GM19455 (cell line): ENCODE data around the gene DNM3.
"Not testable (repeated sequence)": the region's sequence is repeated elsewhere in the genome, so short reads cannot be mapped to it uniquely, and the experiment has no call there.

ENCODE experiments used
- ATAC-seq: cut with Tn5 transposase; IDR thresholded peaks from one replicate; pipeline ENCODE4 v1.9.1; 2021; ENCODE audit not compliant: unreplicated experiment

Gene DNM3

DNA sequence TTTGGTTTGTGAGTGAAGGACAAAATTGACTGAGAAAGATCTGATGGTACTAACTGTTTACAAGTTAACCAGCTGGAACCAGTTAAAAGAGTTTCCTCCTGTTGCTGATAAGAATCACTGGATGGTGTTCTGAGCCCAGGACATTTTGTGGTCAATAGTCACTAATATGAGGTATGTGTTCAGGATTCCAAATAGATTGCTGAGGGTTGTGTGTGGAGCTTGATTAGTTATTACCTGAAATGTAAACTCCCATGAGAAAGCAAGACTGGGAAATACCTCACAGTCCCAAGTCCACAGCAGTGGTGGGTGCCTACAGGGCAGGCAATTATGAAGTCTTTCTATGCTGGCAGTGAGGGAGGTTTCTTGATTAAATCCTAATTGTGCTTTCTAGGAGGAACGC lies 164.6 kb downstream of the DNM3 start:
- no peak for ATAC-seq

DNA sequence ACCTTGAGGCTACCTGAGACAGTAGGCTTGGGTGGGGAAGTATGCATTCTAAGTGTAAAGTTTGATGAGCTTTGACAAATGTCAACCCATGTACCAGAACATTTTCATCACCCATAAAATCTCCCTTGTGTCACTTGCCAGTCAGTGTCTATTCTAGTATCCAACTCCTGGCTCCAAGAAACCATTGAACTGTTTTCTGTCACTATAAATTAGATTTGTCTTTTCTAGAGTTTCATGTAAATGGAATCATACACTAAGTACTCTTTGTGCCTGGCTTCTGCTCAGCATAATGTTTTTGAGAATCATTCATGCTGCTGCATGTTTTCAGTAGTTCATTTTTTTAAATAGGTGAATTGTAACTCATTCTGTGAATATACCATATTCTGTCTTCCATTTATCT lies 165.4 kb downstream of the DNM3 start:
- ATAC-seq = no peak

GRCh38 chr1:172018727-172019311 lies 177.5 kb downstream of the DNM3 start:
- no peak for ATAC-seq

DNA sequence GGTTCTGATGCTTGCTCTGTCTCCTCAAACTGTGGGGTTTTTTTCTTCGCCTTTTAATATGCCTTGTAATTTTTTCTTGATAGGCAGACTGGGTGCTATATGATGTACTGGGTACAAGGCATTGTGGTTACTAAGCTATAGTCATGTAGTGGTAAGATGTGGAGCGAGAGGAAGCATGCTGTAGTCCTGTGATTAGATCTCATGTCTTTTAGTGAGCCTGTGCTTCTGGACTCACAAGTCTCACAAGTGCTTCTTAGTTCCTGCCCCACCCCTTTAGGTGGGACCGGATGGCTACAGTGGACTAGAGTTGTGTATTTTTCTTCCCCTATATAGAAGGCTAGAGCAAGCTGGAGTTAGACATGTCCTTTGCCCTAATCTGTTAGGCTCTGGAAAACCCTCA lies 178.7 kb downstream of the DNM3 start:
- ATAC-seq = no peak

DNA sequence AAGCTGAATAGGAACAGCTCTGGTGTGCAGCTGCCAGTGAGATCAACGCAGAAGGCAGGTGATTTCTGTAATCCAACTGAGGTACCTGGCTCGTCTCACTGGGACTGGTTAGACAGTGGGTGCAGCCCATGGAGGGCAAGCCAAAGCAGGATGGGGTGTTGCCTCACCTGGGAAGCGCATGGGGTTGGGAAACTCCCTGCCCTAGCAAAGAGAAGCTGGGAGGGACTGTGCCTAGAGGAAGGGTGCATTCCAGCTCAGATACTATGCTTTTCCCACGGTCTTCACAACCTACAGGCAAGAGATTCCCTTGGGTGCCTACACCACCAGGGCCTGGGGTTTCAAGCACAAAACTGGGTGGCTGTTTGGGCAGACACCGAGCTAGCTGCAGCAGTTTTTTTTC lies 183.2 kb downstream of the DNM3 start:
- ATAC-seq = no peak

GRCh38 chr1:172024944-172025738 lies 183.8 kb downstream of the DNM3 start:
- ATAC-seq = not testable (repeated sequence)

- ATAC-seq = no peak
These were observed 199.2 kb downstream of the DNM3 start for GRCh38 chr1:172040466-172040865.

DNA sequence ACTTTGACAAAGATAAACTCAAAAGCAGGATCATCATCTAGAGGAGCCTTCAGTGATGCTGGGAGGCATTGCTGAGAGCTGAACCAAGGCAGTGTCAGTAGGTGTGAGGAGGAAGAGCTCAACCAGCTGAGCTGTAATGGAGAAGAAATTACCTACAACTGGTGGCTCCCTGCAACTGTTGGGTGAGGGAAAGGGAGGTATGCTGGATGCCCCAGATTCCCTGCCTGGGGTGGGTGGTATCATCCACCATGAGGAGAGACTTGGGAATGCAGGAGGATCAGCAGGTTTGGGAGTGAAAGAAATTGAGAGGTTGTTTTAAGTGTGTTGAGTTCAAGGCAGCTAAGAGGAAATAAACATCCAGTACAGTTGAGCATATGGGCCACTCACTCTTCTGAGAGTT lies 199.8 kb downstream of the DNM3 start:
- no peak for ATAC-seq

- no peak for ATAC-seq
These were observed 200.4 kb downstream of the DNM3 start for GRCh38 chr1:172041742-172042141.

DNA sequence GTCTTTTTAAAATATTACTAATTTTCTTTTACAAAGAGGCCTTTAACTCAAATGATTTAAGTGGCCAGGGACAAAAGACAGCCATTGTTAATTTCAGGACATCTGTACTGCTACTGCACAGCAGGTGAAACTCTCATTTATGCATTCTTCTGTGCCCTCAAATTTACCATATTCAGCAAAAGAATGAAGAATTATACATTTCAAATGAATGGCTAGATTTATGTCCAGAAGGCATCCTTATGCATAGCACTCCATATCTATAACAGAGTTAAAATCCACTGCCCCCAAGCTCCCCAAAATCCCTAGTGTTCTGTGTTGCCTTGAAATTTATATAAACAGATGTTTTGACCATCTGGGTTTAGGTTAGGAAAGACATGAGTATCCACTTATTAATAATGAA lies 202.6 kb downstream of the DNM3 start:
- no peak for ATAC-seq

GRCh38 chr1:172051898-172052297 lies 210.6 kb downstream of the DNM3 start:
- no peak for ATAC-seq

DNA sequence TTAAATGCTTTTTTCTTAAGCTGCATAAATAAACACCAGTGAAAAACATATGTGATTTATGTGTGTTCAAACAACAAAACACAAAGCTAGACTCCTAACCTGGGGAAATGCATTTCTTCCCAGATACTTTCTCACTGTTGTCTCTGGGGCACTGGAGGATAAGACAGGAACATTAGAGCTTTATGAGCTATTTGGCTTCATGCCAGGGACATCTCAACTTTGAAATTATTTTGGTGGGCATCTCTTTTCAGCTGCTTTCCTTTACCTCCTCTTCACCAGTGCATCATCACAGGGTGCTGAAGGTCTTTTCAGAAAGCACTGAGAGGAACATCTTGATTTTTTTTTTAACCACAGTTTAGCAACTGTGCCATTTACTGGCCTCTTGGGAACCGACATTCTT lies 212.9 kb downstream of the DNM3 start:
- no peak for ATAC-seq

DNA sequence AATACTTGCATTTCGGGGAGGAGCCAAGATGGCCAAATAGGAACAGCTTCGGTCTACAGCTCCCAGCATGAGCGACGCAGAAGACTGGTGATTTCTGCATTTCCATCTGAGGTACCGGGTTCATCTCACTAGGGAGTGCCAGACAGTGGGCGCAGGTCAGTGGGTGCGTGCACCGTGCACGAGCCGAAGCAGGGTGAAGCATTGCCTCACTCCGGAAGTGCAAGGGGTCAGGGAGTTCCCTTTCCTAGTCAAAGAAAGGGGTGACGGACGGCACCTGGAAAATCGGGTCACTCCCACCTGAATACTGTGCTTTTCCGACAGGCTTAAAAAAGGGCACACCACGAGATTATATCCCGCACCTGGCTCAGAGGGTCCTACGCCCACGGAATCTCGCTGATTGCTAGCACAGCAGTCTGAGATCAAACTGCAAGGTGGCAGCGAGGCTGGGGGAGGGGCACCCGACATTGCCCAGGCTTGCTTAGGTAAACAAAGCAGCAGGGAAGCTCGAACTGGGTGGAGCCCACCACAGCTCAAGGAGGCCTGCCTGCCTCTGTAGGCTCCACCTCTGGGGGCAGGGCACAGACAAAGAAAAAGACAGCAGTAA lies 214.6 kb downstream of the DNM3 start:
- not testable (repeated sequence) for ATAC-seq

DNA sequence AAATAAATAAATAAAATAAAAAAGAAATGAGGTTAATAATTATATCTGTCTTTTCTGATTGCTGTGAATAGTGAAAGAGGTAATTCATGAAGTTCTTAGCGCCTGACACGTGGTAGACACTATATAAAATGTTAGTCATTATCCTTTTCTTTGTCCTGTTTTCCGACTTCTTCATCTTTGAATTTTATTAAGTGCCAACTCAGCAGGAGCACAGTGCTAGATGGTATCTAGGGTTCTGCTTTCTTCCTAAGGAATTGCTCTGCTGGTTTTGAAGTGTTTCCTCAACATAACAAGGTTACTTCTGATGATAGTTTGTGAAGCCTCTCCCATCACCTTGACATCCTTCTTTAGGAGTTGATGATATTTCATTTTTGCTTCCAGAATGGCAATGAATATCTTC lies 227.0 kb downstream of the DNM3 start:
- no peak for ATAC-seq

GRCh38 chr1:172069051-172069450 lies 227.8 kb downstream of the DNM3 start:
- ATAC-seq = no peak

GRCh38 chr1:172069534-172069933 lies 228.2 kb downstream of the DNM3 start:
- no peak for ATAC-seq

GRCh38 chr1:172070055-172070454 lies 228.8 kb downstream of the DNM3 start:
- no peak for ATAC-seq

DNA sequence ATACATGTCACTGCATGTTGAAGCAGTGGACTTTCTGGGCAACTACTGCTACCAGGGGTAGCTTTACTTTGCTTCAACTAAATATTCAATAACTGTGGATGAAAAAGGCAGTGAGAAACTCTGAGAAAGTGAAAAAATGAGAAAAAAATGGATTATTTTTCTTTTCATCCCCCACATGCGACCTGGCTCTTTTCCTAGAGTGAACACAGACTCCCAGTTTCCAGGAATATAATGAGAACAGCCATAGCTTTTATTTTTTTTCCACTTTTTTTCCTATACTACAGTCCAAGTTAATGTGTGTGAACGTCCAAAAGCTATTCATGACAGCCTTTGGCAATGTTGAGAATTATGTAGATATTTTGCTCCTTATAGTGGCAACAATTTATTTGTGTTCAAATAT lies 230.4 kb downstream of the DNM3 start:
- no peak for ATAC-seq

- ATAC-seq = not testable (repeated sequence)
These were observed 238.6 kb downstream of the DNM3 start for GRCh38 chr1:172079859-172080258.

DNA sequence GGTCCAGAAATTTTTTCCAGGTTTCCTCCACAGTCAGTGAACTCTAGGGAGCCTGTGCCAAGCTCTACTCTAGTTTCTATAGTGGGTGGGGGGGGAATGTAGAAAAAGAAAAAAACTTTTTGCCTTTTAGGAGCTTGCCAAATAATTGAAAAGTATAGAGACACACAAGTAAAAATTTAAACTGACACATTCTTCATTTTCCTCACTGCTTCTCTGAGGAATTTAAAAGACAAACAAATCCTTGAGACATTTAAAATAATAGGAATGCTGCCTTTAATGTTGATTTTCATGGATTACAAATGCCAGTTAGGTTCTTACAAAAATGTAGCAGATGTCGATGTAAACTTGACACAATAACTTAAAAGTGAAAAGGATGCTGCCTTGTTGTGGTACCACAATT lies 241.9 kb downstream of the DNM3 start:
- no peak for ATAC-seq

GRCh38 chr1:172084876-172085275 lies 243.6 kb downstream of the DNM3 start:
- no peak for ATAC-seq

DNA sequence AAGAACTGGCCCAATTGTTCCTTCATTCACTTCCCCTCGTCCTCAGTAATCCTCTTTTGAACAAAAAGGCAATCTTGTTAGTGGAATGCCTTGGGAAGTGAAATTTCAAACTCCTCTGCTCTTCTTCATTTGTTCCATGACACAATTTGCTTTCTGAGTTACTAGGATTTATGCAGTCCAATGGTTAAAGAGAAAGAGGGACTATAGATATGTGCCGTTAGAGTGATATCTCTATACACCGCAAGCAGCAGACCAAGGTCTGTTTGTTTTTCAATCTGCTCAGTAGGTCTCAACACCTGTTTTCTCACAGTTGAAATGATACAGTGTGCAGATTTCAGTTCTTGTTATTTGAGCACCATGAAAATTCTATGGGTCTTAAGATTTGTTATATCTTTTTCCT lies 244.0 kb downstream of the DNM3 start:
- ATAC-seq = no peak
